ENCODE results near the gene GJA4. TPM values are rescaled to one million over a fixed set of nuclear protein-coding genes. Genes with fewer than 3 reads are reported as not detected.
"Not testable (repeated sequence)": the region's sequence is repeated elsewhere in the genome, so short reads cannot be mapped to it uniquely, and the experiment has no call there.

Gene GJA4
- total and polyA plus RNA-seq, 2 donors (not counting 1 experiment from before 2014, with no cell fraction given): not detected

DNA sequence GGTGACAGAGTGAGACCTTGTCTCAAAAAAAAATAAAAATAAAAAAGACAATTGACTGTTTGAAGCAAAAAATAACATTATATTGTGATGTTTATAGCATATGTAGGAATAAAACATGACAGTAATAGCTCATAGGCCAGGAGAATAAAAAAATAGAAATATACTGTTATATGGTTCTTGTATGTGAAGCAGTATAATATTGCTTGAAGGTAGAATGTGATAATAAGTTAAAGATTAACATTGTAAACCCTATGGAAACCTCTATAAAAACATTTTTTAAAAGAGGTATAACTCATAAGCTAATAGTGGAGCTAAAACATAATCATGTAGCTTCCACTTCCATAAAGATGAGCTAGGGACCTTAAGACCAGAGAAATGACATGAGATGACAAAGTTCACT is 23.5 kb downstream of the GJA4 start:
- H3K27me3 Mint-ChIP-seq: peaks cover 3% of the 10 kb centered on the region
- peaks cover 1% of the 10 kb centered on the region for H3K4me1 Mint-ChIP-seq
- no peak overlapping the region for H3K9ac ChIP-seq (ENCODE audit: low read length)
- no peak for DNase-seq
- intact Hi-C loops (cut with micrococcal nuclease): no loop called here
- H3K4me3 Mint-ChIP-seq: no peak overlapping the region
- no peaks in the 10 kb centered on the region for H3K4me1 ChIP-seq (ENCODE audit: control insufficient read depth in 2 of 2, insufficient read depth in 2 of 2, low read length in 2 of 2)
- no peaks in the 10 kb centered on the region for H3K36me3 ChIP-seq (replicated peaks in 1 of 2; ENCODE audit: control extremely low read depth in 1 of 2, control insufficient read depth in 1 of 2, extremely low read depth in 1 of 2, insufficient read depth in 2 of 2, low read length in 1 of 2)
- POLR2A ChIA-PET: no interaction called here
- no peak for TF ChIP-seq EZH2 (IDR thresholded peaks at IDR 0.05; ENCODE audit: borderline replicate concordance, insufficient read depth, low read depth, low read length, poor library complexity, severe bottlenecking)
- TF ChIP-seq, protein P1, sequence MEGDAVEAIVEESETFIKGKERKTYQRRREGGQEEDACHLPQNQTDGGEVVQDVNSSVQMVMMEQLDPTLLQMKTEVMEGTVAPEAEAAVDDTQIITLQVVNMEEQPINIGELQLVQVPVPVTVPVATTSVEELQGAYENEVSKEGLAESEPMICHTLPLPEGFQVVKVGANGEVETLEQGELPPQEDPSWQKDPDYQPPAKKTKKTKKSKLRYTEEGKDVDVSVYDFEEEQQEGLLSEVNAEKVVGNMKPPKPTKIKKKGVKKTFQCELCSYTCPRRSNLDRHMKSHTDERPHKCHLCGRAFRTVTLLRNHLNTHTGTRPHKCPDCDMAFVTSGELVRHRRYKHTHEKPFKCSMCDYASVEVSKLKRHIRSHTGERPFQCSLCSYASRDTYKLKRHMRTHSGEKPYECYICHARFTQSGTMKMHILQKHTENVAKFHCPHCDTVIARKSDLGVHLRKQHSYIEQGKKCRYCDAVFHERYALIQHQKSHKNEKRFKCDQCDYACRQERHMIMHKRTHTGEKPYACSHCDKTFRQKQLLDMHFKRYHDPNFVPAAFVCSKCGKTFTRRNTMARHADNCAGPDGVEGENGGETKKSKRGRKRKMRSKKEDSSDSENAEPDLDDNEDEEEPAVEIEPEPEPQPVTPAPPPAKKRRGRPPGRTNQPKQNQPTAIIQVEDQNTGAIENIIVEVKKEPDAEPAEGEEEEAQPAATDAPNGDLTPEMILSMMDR (IDR thresholded peaks at IDR 0.05): no peak
- no peak overlapping the region for H3K27ac ChIP-seq (ENCODE audit: low read length in 2 of 2)
- H2AFZ ChIP-seq (ENCODE audit: insufficient read depth, low read depth, low read length, poor library complexity, severe bottlenecking): no peak overlapping the region
- peaks cover 0 to 3% (median 1%) of the 10 kb centered on the region in 3 donors for H3K9me3 ChIP-seq (ENCODE audit: control extremely low read depth in 1 of 3, control insufficient read depth in 2 of 3, insufficient read depth in 1 of 3, low read length in 2 of 3)
- H3K27ac Mint-ChIP-seq: no peak overlapping the region
- no peak overlapping the region for H3K4me3 ChIP-seq (ENCODE audit: control extremely low read depth in 1 of 5, extremely low read depth in 1 of 5, insufficient read depth in 1 of 5, low read depth in 2 of 5, low read length in 4 of 5)
- ATAC-seq (ENCODE audit: low read depth): no peak
- no peak overlapping the region for H3K4me2 ChIP-seq (replicated peaks; ENCODE audit: low read depth, low read length, poor library complexity, severe bottlenecking)
- H4K20me1 ChIP-seq (ENCODE audit: control insufficient read depth, insufficient read depth, low read length, poor library complexity, severe bottlenecking): no peaks in the 10 kb centered on the region
- CTCF ChIA-PET: interaction anchor here (0.6 kb wide), 1 partner anchor 31 kb away, joined by 3 read pairs; no protein-coding TSS in a partner anchor
- H3K9me3 Mint-ChIP-seq (ENCODE audit: insufficient read depth): no peaks in the 10 kb centered on the region
- H3K79me2 ChIP-seq (ENCODE audit: control insufficient read depth, insufficient read depth, low read length): no peaks in the 10 kb centered on the region
- H3K27me3 ChIP-seq (replicated peaks in 1 of 4; ENCODE audit: control extremely low read depth in 1 of 4, control insufficient read depth in 3 of 4, insufficient read depth in 4 of 4, low read length in 3 of 4): no peaks in the 10 kb centered on the region

DNA sequence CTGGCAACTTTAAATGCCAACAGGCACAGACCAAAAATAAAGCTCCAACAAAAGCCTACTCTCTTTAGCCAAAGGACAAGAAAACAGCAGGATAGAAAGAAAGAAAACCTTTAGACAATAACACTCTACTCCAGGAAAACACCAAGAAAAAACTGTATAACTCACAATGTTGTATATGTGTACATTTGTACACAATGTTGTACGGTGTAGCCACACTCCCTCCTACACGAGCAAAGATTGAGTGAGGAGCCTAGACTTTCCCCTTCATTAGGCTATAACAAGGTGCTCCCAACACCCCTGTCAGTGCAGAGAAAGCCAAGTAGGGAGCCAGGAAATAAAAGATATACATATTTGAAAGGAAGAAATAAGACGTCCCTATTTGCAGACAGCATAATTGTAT is 24.0 kb downstream of the GJA4 start:
- H3K27me3 ChIP-seq (replicated peaks in 1 of 4; ENCODE audit: control extremely low read depth in 1 of 4, control insufficient read depth in 3 of 4, insufficient read depth in 4 of 4, low read length in 3 of 4): no peaks in the 10 kb centered on the region
- no peaks in the 10 kb centered on the region for H3K36me3 ChIP-seq (replicated peaks in 1 of 2; ENCODE audit: control extremely low read depth in 1 of 2, control insufficient read depth in 1 of 2, extremely low read depth in 1 of 2, insufficient read depth in 2 of 2, low read length in 1 of 2)
- POLR2A ChIA-PET: no interaction called here
- H3K79me2 ChIP-seq (ENCODE audit: control insufficient read depth, insufficient read depth, low read length): no peaks in the 10 kb centered on the region
- H3K4me3 Mint-ChIP-seq: no peak overlapping the region
- no peak overlapping the region for H3K27ac Mint-ChIP-seq
- intact Hi-C loops (cut with micrococcal nuclease): no loop called here
- peaks cover 6% of the 10 kb centered on the region for H3K4me1 Mint-ChIP-seq
- H3K27ac ChIP-seq (ENCODE audit: low read length in 2 of 2): no peak overlapping the region
- H4K20me1 ChIP-seq (ENCODE audit: control insufficient read depth, insufficient read depth, low read length, poor library complexity, severe bottlenecking): no peaks in the 10 kb centered on the region
- no peak for ATAC-seq (ENCODE audit: low read depth)
- H3K9me3 ChIP-seq (ENCODE audit: control extremely low read depth in 1 of 3, control insufficient read depth in 2 of 3, insufficient read depth in 1 of 3, low read length in 2 of 3): peaks cover 0 to 1% (median 0%) of the 10 kb centered on the region in 3 donors
- H3K4me1 ChIP-seq (ENCODE audit: control insufficient read depth in 2 of 2, insufficient read depth in 2 of 2, low read length in 2 of 2): no peaks in the 10 kb centered on the region
- H2AFZ ChIP-seq (ENCODE audit: insufficient read depth, low read depth, low read length, poor library complexity, severe bottlenecking): no peak overlapping the region
- H3K27me3 Mint-ChIP-seq: peaks cover 3% of the 10 kb centered on the region
- no peak for DNase-seq
- TF ChIP-seq, protein P1 (IDR thresholded peaks at IDR 0.05): no peak
- no peaks in the 10 kb centered on the region for H3K9me3 Mint-ChIP-seq (ENCODE audit: insufficient read depth)
- no peak overlapping the region for H3K4me3 ChIP-seq (ENCODE audit: control extremely low read depth in 1 of 5, extremely low read depth in 1 of 5, insufficient read depth in 1 of 5, low read depth in 2 of 5, low read length in 4 of 5)
- no CpG with 5 or more reads among the region's 3 CpGs for WGBS (ENCODE audit: insufficient coverage)
- no peak overlapping the region for H3K9ac ChIP-seq (ENCODE audit: low read length)
- H3K4me2 ChIP-seq (replicated peaks; ENCODE audit: low read depth, low read length, poor library complexity, severe bottlenecking): no peak overlapping the region
- CTCF ChIA-PET: no interaction called here

DNA sequence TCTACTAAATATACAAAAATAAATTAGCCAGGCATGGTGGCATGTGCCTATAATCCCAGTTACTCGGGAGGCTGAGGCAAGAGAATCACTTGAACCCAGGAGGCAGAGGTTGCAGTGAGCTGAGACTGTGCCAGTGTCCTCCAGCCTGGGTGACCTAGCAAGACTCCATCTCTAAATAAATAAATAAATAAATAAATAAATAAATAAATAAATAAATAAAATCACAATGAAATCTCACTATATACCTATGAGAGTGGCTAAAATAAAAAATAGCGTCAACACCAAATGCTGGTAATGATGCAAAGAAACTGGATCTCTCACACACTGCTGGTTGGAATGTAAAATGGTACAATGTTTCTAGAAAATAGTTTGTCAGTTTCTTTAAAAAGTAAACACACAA is 26.1 kb downstream of the GJA4 start:
- ATAC-seq (ENCODE audit: low read depth); POLR2A ChIA-PET; H3K79me2 ChIP-seq (ENCODE audit: control insufficient read depth, insufficient read depth, low read length); H3K9ac ChIP-seq (ENCODE audit: low read length); H3K36me3 ChIP-seq (replicated peaks in 1 of 2; ENCODE audit: control extremely low read depth in 1 of 2, control insufficient read depth in 1 of 2, extremely low read depth in 1 of 2, insufficient read depth in 2 of 2, low read length in 1 of 2); H3K9me3 ChIP-seq (ENCODE audit: control extremely low read depth in 1 of 3, control insufficient read depth in 2 of 3, insufficient read depth in 1 of 3, low read length in 2 of 3); H3K27ac ChIP-seq (ENCODE audit: low read length in 2 of 2); H3K4me3 ChIP-seq (ENCODE audit: control extremely low read depth in 1 of 5, extremely low read depth in 1 of 5, insufficient read depth in 1 of 5, low read depth in 2 of 5, low read length in 4 of 5); H3K27ac Mint-ChIP-seq; intact Hi-C loops (cut with micrococcal nuclease); DNase-seq; H3K27me3 ChIP-seq (replicated peaks in 1 of 4; ENCODE audit: control extremely low read depth in 1 of 4, control insufficient read depth in 3 of 4, insufficient read depth in 4 of 4, low read length in 3 of 4); H3K27me3 Mint-ChIP-seq; H3K4me1 Mint-ChIP-seq; H3K4me1 ChIP-seq (ENCODE audit: control insufficient read depth in 2 of 2, insufficient read depth in 2 of 2, low read length in 2 of 2); H3K4me2 ChIP-seq (replicated peaks; ENCODE audit: low read depth, low read length, poor library complexity, severe bottlenecking); H2AFZ ChIP-seq (ENCODE audit: insufficient read depth, low read depth, low read length, poor library complexity, severe bottlenecking); H3K9me3 Mint-ChIP-seq (ENCODE audit: insufficient read depth); H4K20me1 ChIP-seq (ENCODE audit: control insufficient read depth, insufficient read depth, low read length, poor library complexity, severe bottlenecking); H3K4me3 Mint-ChIP-seq: not testable (repeated sequence)
- no CpG with 5 or more reads among the region's 2 CpGs for WGBS (ENCODE audit: insufficient coverage)
- CTCF ChIA-PET: interaction anchor here (0.6 kb wide), 1 partner anchor 48 kb away, joined by 3 read pairs; no protein-coding TSS in a partner anchor

Data from B cell (primary cell).